GM23248 (cell line): Measurements from ENCODE around the gene RXYLT1.

Experiments
- EZH2 ChIP-seq: fragments of 200-600 bp; sonication (generic); IDR thresholded peaks from 2 replicates; pipeline ENCODE4 v1.6.1; 2018; ENCODE audit warnings: antibody characterized with exemption, mild to moderate bottlenecking; ENCODE audit not compliant: insufficient read depth, poor library complexity, severe bottlenecking
- EZH2phosphoT487 ChIP-seq: fragments of 200-600 bp; sonication (generic); IDR thresholded peaks from 2 replicates; pipeline ENCODE4 v1.6.1; 2018; ENCODE audit warnings: antibody characterized with exemption, moderate library complexity, mild to moderate bottlenecking, low read depth; ENCODE audit not compliant: insufficient read depth

DNA sequence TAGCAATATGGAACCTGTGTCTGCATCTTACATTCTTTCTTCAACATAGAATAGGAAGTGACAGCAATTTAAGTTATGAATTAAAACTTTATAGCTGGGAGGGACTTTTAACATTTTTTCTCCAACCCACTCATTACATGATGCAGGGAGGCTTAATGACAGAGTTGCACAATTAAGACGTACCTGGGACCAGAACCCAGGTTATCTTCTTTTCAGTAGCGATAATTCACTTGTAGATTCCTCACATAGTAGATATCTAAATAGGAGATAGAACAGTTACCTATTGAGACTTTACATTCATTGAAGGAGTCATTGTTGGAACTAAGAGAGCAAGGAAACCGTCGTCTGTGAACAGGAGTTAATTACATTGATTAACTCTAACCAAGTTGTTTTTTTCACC lies 69.9 kb downstream of the RXYLT1 start:
- TF ChIP-seq EZH2phosphoT487 (no peak), EZH2 (no peak)
